ENCODE measurements around the gene TOR3A. TPM values are rescaled to one million over a fixed set of nuclear protein-coding genes. Genes with fewer than 3 reads are reported as not detected.

The TOR3A gene
- polyA plus RNA-seq, 3 donors, result 50.0 to 67.8 (median 60.9) TPM

DNA sequence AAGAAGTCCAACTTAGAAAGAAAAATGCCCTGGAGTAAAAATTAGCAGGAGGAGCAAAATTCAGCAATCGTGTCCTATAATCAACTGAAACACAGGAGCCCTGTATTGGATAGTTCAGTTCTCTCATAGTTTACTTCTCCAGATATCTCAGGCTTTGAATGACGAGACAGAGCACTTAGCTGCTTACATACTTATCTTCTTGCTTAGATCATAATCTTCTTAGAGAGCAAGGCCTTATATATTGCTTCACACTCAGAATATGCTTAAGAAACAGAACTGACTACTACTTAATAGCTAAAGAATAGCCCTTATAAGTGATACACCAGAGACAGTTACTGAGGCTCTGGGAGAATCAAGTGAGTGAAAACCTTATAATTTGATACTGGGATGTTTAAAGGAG lies 38.9 kb downstream of the TOR3A start:
- Mint-ChIP-seq H3K9me3 (peaks cover 0 to 2% (median 0%) of the 10 kb centered on the region in 7 donors), H3K36me3 (peaks cover 23 to 58% of the 10 kb centered on the region in 2 donors), H3K27ac (peak overlapping the region in 2 of 7 donors; percentile 39 to 83), H3K4me1 (no peaks in the 10 kb centered on the region), H3K27me3 (ENCODE audit: low read depth in 3 of 3) (no peaks in the 10 kb centered on the region), H3K4me3 (no peak overlapping the region)
- DNase-seq, result no peak
- no peaks in the 10 kb centered on the region for H3K4me1 ChIP-seq (ENCODE audit: control insufficient read depth in 1 of 2, insufficient read depth in 2 of 2, low read length in 2 of 2)
- H3K4me3 ChIP-seq (replicated peaks in 1 of 3; ENCODE audit: low read depth in 2 of 3, low read length in 3 of 3), result no peak overlapping the region
- no peak overlapping the region for H3K4me2 ChIP-seq (replicated peaks; ENCODE audit: extremely low read depth, low read length, poor library complexity, severe bottlenecking)
- H3K36me3 ChIP-seq (replicated peaks in 1 of 2; ENCODE audit: control insufficient read depth in 1 of 2, insufficient read depth in 2 of 2, low read length in 2 of 2), result peaks cover 21 to 42% of the 10 kb centered on the region in 2 donors
- WGBS (ENCODE audit: insufficient coverage), result no CpG with 5 or more reads among the region's 2 CpGs
- no peak overlapping the region for H3K27ac ChIP-seq (ENCODE audit: low read depth in 1 of 2, low read length in 2 of 2)
- no peaks in the 10 kb centered on the region for H3K79me2 ChIP-seq (ENCODE audit: insufficient read depth, low read length)
- no peaks in the 10 kb centered on the region for H3K27me3 ChIP-seq (ENCODE audit: control insufficient read depth in 2 of 2, insufficient read depth in 2 of 2, low read length in 2 of 2)
- intact Hi-C loops (cut with micrococcal nuclease), result loop anchor here (5.0 to 10.0 kb wide), 4 partner anchors 72 to 244 kb away; partner anchors contain the start of genes SOAT1 (in 2 of the 2) and AXDND1 (in 1 of the 2)
- TF ChIP-seq, protein P1, sequence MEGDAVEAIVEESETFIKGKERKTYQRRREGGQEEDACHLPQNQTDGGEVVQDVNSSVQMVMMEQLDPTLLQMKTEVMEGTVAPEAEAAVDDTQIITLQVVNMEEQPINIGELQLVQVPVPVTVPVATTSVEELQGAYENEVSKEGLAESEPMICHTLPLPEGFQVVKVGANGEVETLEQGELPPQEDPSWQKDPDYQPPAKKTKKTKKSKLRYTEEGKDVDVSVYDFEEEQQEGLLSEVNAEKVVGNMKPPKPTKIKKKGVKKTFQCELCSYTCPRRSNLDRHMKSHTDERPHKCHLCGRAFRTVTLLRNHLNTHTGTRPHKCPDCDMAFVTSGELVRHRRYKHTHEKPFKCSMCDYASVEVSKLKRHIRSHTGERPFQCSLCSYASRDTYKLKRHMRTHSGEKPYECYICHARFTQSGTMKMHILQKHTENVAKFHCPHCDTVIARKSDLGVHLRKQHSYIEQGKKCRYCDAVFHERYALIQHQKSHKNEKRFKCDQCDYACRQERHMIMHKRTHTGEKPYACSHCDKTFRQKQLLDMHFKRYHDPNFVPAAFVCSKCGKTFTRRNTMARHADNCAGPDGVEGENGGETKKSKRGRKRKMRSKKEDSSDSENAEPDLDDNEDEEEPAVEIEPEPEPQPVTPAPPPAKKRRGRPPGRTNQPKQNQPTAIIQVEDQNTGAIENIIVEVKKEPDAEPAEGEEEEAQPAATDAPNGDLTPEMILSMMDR (IDR thresholded peaks at IDR 0.05), result no peak
- H4K20me1 ChIP-seq (ENCODE audit: insufficient read depth, low read length), result no peaks in the 10 kb centered on the region
- H2AFZ ChIP-seq (ENCODE audit: insufficient read depth, low read depth, low read length, poor library complexity, severe bottlenecking), result no peak overlapping the region
- H3K9me3 ChIP-seq (replicated peaks in 1 of 2; ENCODE audit: control insufficient read depth in 1 of 2, insufficient read depth in 1 of 2, low read length in 2 of 2), result no peaks in the 10 kb centered on the region
- no peak overlapping the region for H3K9ac ChIP-seq (ENCODE audit: insufficient read depth, low read length, poor library complexity, severe bottlenecking)

DNA sequence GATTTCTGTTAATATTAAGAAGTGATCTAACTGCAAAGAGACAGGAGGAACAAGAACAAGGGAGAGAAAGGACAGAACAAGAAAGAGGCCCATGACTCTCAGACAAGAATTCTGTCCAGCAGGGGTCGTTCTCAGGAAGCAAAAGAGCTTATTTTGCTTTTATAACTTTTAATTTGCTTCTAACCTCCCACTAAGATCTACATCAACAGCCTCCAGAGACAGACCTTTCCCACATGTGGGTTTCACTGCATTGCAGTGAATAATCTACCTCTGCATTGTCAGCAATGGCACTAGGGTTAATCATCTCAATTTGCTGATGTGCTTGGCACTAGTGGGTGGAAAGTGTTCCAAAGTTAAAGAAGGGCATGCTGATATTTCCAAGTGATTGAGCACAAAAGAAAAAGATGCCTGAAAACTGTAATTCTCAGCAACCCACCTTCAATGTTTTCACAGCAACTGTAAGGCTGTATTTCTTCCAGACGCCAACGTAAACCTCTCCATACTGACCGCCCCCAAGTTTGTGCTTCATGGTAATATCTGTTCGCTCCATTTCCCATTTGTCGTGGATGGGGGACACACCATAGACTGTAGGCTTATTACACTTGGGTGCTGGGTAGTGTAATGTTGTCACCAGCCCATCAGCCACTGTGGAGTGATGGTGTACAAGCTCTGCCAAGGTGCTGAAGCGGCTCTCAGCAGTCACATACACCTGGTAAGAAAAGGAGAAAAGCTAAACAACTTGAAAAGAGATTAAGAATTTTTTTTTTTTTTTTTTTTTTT lies 39.5 kb downstream of the TOR3A start:
- intact Hi-C loops (cut with micrococcal nuclease), result loop anchor here (5.0 to 10.0 kb wide), 4 partner anchors 71 to 243 kb away; partner anchors contain the start of genes SOAT1 (in 2 of the 2) and AXDND1 (in 1 of the 2)
- no peak overlapping the region for H3K4me2 ChIP-seq (replicated peaks; ENCODE audit: extremely low read depth, low read length, poor library complexity, severe bottlenecking)
- H3K4me1 ChIP-seq (ENCODE audit: control insufficient read depth in 1 of 2, insufficient read depth in 2 of 2, low read length in 2 of 2), result no peaks in the 10 kb centered on the region
- H3K9ac ChIP-seq (ENCODE audit: insufficient read depth, low read length, poor library complexity, severe bottlenecking), result no peak overlapping the region
- Mint-ChIP-seq H3K9me3 (peaks cover 0 to 2% (median 0%) of the 10 kb centered on the region in 7 donors), H3K36me3 (peaks cover 25 to 54% of the 10 kb centered on the region in 2 donors), H3K27ac (peak overlapping the region in 5 of 7 donors; percentile 39 to 83 (median 54)), H3K4me1 (no peaks in the 10 kb centered on the region), H3K27me3 (ENCODE audit: low read depth in 3 of 3) (no peaks in the 10 kb centered on the region), H3K4me3 (no peak overlapping the region)
- no peak overlapping the region for H2AFZ ChIP-seq (ENCODE audit: insufficient read depth, low read depth, low read length, poor library complexity, severe bottlenecking)
- no peaks in the 10 kb centered on the region for H4K20me1 ChIP-seq (ENCODE audit: insufficient read depth, low read length)
- peaks cover 21 to 39% of the 10 kb centered on the region in 2 donors for H3K36me3 ChIP-seq (replicated peaks in 1 of 2; ENCODE audit: control insufficient read depth in 1 of 2, insufficient read depth in 2 of 2, low read length in 2 of 2)
- DNase-seq, result peak; percentile 32 to 57 (median 34)
- no peak overlapping the region for H3K4me3 ChIP-seq (replicated peaks in 1 of 3; ENCODE audit: low read depth in 2 of 3, low read length in 3 of 3)
- no peaks in the 10 kb centered on the region for H3K9me3 ChIP-seq (replicated peaks in 1 of 2; ENCODE audit: control insufficient read depth in 1 of 2, insufficient read depth in 1 of 2, low read length in 2 of 2)
- TF ChIP-seq, protein P1 (IDR thresholded peaks at IDR 0.05), result peak; percentile 73
- no peak overlapping the region for H3K27ac ChIP-seq (ENCODE audit: low read depth in 1 of 2, low read length in 2 of 2)
- WGBS (ENCODE audit: insufficient coverage), result 63% methylated on average over 2 of the region's 7 CpGs
- H3K79me2 ChIP-seq (ENCODE audit: insufficient read depth, low read length), result no peaks in the 10 kb centered on the region
- H3K27me3 ChIP-seq (ENCODE audit: control insufficient read depth in 2 of 2, insufficient read depth in 2 of 2, low read length in 2 of 2), result no peaks in the 10 kb centered on the region

Data from CD14-positive monocyte (primary cell).